GM08714 (cell line): ENCODE results near the gene OR8B3.
"Not testable (repeated sequence)": the region's sequence is repeated elsewhere in the genome, so short reads cannot be mapped to it uniquely, and the experiment has no call there.

Experiments
- H3K4me3 ChIP-seq: fragments of 200-500 bp; sonication (Bioruptor generic); 2 replicates; pipeline ENCODE4 v1.5.1; 2014; ENCODE audit warnings: mild to moderate bottlenecking, low read length, inconsistent platforms
- ZNF274 ChIP-seq: IDR thresholded peaks from 2 replicates; pipeline ENCODE4 v1.6.1; 2012; ENCODE audit warnings: mild to moderate bottlenecking, low read depth, low read length

Gene OR8B3

GRCh38 chr11:124402326-124402922 is 3.6 kb upstream of the OR8B3 start:
- TF ChIP-seq ZNF274 = no peak
- H3K4me3 ChIP-seq = no peak overlapping the region

GRCh38 chr11:124396847-124397246 is 2.0 kb downstream of the OR8B3 start:
- H3K4me3 ChIP-seq = not testable (repeated sequence)

GRCh38 chr11:124394408-124394807 is 4.4 kb downstream of the OR8B3 start:
- TF ChIP-seq ZNF274 = no peak
- H3K4me3 ChIP-seq = no peak overlapping the region

- TF ChIP-seq ZNF274 = no peak
Observed at GRCh38 chr11:124384399-124384798, 14.4 kb downstream of the OR8B3 start, which contains the start of gene OR8B2. Gene OR8B2, minus strand, starts transcription at chr11:124384499. Its CDS starts 1,156 bp downstream, at chr11:124383343.

GRCh38 chr11:124382857-124383256 is 16.0 kb downstream of the OR8B3 start:
- not testable (repeated sequence) for H3K4me3 ChIP-seq

More at GRCh38 chr11:124384399-124384798, 14.4 kb downstream of the OR8B3 start, which contains the start of gene OR8B2:
- no peak within 1 kb of the TSS for H3K4me3 ChIP-seq

- H3K4me3 ChIP-seq = no peak overlapping the region
- no peak for TF ChIP-seq ZNF274
Observed at GRCh38 chr11:124380585-124380984, 18.2 kb downstream of the OR8B3 start.

GRCh38 chr11:124376280-124376679 is 22.5 kb downstream of the OR8B3 start:
- no peak overlapping the region for H3K4me3 ChIP-seq
- TF ChIP-seq ZNF274 = no peak

- TF ChIP-seq ZNF274 = no peak
- H3K4me3 ChIP-seq = no peak overlapping the region
Observed at GRCh38 chr11:124359566-124359965, 39.3 kb downstream of the OR8B3 start.

- TF ChIP-seq ZNF274 = no peak
- no peak overlapping the region for H3K4me3 ChIP-seq
Observed at GRCh38 chr11:124346311-124346955, 52.4 kb downstream of the OR8B3 start.
